K562 (cell line): Measurements from ENCODE around the gene MT1M.

Experiments
- MTA2 ChIP-seq: fragments of 450-650 bp; IDR thresholded peaks from 2 replicates; pipeline ENCODE4 v1.6.1; 2016; ENCODE audit warnings: low read depth
- POLR2AphosphoS2 ChIP-seq: IDR thresholded peaks from 2 replicates; pipeline ENCODE4 v1.6.1; 2012; ENCODE audit warnings: low read length, improper control_type of control experiment
- POLR2G ChIP-seq: fragments of 200-400 bp; formaldehyde crosslinking; IDR thresholded peaks from 2 replicates; pipeline ENCODE4 v1.6.1; 2017; ENCODE audit warnings: low read depth, mild to moderate bottlenecking, antibody characterized with exemption, low read length, moderate library complexity
- SIX5 ChIP-seq, 2 experiments: IDR thresholded peaks; 2 replicates each; pipeline ENCODE4 v1.6.1; 2011; ENCODE audit warnings: low read length in 2 of 2, borderline replicate concordance in 1 of 2, low read depth in 1 of 2, mild to moderate bottlenecking in 1 of 2, moderate library complexity in 1 of 2; ENCODE audit not compliant: insufficient read depth in 1 of 2
- TF ChIP-seq, protein P1 (sequence below), 2 experiments: fragments of 450-650 bp in 1 of 2; sonication (generic) in 1 of 2; formaldehyde crosslinking in 1 of 2; IDR thresholded peaks in 1 of 2; conservative IDR thresholded peaks in 1 of 2; 2 replicates each; pipeline versions ENCODE4 v1.6.1 to v1.8.1; 2016 to 2023; ENCODE audit warnings: mild to moderate bottlenecking in 2 of 2, moderate library complexity in 2 of 2, inconsistent platforms in 1 of 2, missing genetic modification reagents in 1 of 2

GRCh38 chr16:56653218-56653617, 20.8 kb downstream of the MT1M start:
- TF ChIP-seq SIX5 (IDR thresholded peaks at IDR 0.05; ENCODE audit: borderline replicate concordance in 1 of 2, insufficient read depth in 1 of 2, low read depth in 1 of 2, low read length in 2 of 2) = no peak
- TF ChIP-seq, protein P1, sequence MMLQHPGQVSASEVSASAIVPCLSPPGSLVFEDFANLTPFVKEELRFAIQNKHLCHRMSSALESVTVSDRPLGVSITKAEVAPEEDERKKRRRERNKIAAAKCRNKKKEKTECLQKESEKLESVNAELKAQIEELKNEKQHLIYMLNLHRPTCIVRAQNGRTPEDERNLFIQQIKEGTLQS (IDR thresholded peaks at IDR 0.05) = no peak
- TF ChIP-seq, protein P1 (CRISPR knock-in tag; conservative IDR thresholded peaks at IDR 0.05) = no peak
- TF ChIP-seq MTA2 = no peak
- no peak for TF ChIP-seq POLR2G
- TF ChIP-seq POLR2AphosphoS2 = no peak
